IPS-15b (cell line): Measurements from ENCODE around the gene SPNS2.

Experiments
- H3K27me3 ChIP-seq: one replicate; pipeline ENCODE4 v1.6.1; 2013; ENCODE audit warnings: low read length; ENCODE audit not compliant: control insufficient read depth, insufficient read depth
- H3K36me3 ChIP-seq: one replicate; pipeline ENCODE4 v1.6.1; 2013; ENCODE audit warnings: low read length; ENCODE audit not compliant: control insufficient read depth, insufficient read depth
- H3K4me1 ChIP-seq: one replicate; pipeline ENCODE4 v1.6.1; 2013; ENCODE audit warnings: mild to moderate bottlenecking, low read length; ENCODE audit not compliant: control insufficient read depth, insufficient read depth
- H3K4me3 ChIP-seq: one replicate; pipeline ENCODE4 v1.5.1; 2013; ENCODE audit warnings: low read depth, low read length
- H3K9ac ChIP-seq: one replicate; pipeline ENCODE4 v1.6.1; 2013; ENCODE audit warnings: low read depth, mild to moderate bottlenecking, low read length
- H3K9me3 ChIP-seq: one replicate; pipeline ENCODE4 v1.6.1; 2013; ENCODE audit warnings: mild to moderate bottlenecking, low read length; ENCODE audit not compliant: control insufficient read depth, insufficient read depth

The SPNS2 gene

DNA sequence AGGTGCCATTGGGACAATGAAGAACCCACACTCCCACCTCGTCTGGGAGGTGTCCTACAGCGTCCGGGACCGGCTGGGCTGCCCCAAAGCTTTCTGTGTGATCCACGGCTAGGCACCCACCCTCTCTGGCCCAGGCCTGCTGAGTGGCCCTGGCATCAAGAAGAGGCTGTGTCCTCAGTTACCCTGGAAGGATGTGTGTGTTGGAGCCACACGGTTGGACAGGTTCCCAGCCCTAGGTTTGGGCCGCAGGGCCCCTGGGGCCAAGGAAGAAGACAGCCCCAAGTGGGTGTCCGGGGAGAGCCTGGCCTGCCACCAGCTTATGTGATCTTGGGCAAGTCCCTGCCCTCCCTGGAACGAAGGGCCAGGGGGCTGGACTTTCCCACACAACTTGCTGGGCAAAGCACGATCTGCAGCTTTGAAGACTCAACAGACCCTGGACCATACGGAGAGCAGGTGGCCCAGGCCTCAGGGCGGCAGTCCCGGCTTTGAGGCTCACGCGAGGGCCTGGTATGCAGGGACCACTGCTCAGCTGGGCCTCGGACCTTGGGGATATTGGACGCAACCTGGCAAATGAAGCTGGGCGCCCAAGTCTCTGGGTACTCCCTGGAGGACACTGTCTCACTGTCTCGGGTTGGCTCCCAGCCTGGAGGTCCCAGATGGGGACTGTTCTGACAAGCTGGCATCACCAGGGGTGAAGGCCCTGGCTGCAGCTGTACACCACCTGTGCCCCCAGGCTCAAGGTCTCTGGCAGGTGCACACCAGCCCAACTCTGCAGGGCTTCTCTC, 39.0 kb downstream of the SPNS2 start:
- Histone ChIP-seq H3K4me3 (no peak overlapping the region), H3K9ac (no peak overlapping the region), H3K27me3 (no peaks in the 10 kb centered on the region), H3K36me3 (peaks cover 51% of the 10 kb centered on the region), H3K4me1 (peaks cover 2% of the 10 kb centered on the region), H3K9me3 (no peaks in the 10 kb centered on the region)

DNA sequence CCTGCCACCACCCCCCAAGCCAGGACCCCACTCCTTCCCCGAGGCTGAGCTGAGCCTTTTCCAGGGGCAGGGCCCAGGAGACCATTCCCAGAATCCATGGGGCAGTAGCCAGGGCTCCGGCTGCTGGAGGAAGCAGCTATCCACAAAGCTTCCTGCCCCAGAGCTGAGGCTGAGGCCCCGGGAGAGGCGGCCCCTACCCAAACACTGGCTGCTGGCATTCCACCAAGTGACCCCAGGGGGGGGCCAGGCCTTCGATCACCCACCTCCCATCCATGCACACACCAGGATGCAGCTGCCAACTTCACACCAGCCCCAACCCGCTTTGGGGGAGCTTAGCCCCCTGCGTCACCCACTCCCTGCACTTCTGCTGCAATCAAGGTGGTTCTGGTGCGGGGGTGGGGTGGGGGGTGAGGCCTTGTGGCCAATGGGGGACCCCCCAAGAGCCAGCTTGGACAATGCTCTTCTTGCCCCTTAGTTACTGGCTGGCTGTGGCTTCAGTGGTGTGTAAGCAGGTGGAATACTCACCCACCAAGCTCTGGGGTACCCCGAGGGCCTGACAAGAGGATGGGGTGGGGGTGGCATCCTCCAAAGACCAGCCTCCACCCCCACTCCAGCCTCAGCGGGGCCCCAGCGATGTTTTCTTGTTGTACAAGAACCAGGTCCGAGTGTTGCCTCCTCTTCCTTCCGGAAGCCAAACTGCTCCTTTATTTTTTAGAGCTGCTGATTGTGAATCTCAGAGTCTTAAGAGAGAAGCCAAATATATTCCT, 39.7 kb downstream of the SPNS2 start:
- Histone ChIP-seq H3K4me1 (peaks cover 2% of the 10 kb centered on the region), H3K4me3 (no peak overlapping the region), H3K27me3 (no peaks in the 10 kb centered on the region), H3K9ac (no peak overlapping the region), H3K9me3 (no peaks in the 10 kb centered on the region), H3K36me3 (peaks cover 58% of the 10 kb centered on the region)

DNA sequence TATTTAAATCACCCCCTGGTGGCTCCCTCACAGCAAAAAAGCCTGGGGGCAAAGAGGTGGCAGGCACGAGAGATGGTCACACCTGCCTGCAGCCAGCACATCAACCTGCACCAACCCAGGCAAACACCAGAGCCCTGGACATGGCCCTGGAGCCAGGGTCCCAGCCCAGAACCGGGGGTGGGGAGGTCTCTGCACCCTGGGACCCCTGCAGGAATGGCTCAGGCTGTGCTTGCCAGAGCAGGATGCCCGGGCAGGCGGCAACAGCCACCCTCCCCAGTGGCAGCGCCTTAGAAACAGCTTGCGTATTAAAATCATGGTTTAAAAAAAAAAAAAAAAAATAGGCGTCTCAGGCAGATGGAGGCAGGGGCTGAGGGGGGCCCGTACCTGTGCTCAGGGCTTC, 40.3 kb downstream of the SPNS2 start:
- H3K9me3 ChIP-seq: no peaks in the 10 kb centered on the region
- H3K27me3 ChIP-seq: no peaks in the 10 kb centered on the region
- no peak overlapping the region for H3K4me3 ChIP-seq
- H3K36me3 ChIP-seq: peaks cover 65% of the 10 kb centered on the region
- peaks cover 2% of the 10 kb centered on the region for H3K4me1 ChIP-seq
- H3K9ac ChIP-seq: no peak overlapping the region

DNA sequence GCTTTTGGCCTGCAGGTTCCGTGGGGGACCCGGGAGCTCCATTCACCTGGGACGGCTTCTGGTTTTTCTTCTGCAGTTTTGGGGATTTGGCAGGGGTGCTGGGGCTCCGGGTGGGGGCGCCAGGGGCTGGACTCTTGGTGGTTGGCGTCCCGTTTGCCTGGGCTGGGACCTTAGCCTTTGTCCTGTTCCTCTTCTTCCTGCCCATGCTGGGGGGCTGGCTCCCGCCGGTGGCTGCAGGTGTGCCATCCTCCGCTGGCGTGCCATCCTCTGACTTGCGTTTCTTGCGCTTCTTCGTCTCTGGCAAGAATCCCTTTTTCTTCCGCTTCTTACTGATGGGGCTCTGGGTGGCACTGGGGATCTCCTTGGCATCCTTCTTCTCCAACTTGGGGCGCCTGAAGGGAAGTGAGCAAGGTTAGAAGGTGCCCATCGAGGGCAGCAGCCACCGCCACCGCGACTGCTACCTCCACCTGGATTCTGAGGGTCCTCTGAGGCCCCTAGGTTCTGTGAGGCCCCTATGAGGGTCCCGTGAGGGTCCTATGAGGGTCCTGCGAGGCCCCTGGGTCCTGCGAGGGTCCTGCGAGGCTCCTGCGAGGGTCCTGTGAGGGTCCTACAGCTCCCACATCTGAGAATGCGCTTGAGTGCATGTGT, 41.0 kb downstream of the SPNS2 start:
- H3K27me3 ChIP-seq: no peaks in the 10 kb centered on the region
- H3K4me3 ChIP-seq: no peak overlapping the region
- no peak overlapping the region for H3K9ac ChIP-seq
- peaks cover 71% of the 10 kb centered on the region for H3K36me3 ChIP-seq
- H3K4me1 ChIP-seq: peaks cover 2% of the 10 kb centered on the region
- no peaks in the 10 kb centered on the region for H3K9me3 ChIP-seq

DNA sequence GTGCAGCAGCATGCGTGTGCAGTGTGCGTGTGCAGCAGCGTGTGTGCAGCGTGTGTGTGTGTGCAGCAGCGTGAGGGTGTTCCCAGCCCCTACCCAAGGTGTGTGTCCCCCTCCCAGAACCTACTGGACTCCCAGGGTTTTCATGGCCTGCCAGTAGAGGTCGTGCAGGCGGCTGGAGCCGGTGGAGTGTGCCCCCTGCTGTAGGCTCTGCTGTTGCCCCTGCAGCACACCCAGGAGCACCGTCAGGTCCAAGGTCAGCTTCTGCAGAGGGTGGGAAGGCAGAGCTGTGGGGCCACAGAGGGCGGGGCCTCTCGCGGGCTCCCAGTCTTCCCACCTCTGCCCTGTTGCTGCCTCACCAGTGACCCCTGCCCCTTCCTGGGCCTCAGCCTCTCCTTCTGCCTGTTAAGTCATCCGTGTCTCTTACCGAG, 41.6 kb downstream of the SPNS2 start:
- H3K9ac ChIP-seq: no peak overlapping the region
- H3K4me3 ChIP-seq: no peak overlapping the region
- H3K27me3 ChIP-seq: no peaks in the 10 kb centered on the region
- H3K4me1 ChIP-seq: peaks cover 2% of the 10 kb centered on the region
- no peaks in the 10 kb centered on the region for H3K9me3 ChIP-seq
- peaks cover 76% of the 10 kb centered on the region for H3K36me3 ChIP-seq

DNA sequence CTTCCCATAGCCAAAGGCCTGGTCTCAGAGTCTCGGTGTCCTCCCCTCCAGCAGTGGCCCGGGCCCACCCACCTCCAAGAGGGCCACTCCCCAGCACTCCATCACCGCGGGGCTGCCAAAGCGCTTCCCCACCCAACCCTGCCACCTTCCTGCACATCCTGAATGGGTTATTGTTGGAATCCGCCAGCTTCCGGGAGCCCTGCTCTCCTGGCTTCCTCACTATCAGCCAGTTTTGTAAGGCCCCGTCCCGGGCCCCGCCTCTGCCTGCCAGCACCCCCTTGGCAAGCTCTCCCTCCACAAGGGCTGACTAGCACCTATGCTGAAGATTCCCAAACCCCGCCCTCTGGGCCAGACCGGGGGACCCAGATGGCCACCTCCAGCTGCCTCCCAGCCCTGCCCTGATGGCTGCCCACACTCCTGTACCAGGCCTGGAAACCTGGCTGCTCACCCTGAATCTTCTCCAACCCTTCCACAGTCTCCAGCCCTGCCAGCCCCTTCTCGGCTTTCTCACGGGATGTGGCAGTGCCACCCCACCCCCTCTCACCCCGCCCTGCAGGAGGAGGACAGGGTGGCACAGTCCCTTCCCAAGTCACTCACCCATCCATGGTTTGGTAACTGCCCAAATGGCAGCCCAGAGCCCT, 42.1 kb downstream of the SPNS2 start:
- H3K36me3 ChIP-seq: peaks cover 82% of the 10 kb centered on the region
- H3K4me1 ChIP-seq: peaks cover 2% of the 10 kb centered on the region
- H3K27me3 ChIP-seq: no peaks in the 10 kb centered on the region
- no peaks in the 10 kb centered on the region for H3K9me3 ChIP-seq
- H3K9ac ChIP-seq: no peak overlapping the region
- no peak overlapping the region for H3K4me3 ChIP-seq

DNA sequence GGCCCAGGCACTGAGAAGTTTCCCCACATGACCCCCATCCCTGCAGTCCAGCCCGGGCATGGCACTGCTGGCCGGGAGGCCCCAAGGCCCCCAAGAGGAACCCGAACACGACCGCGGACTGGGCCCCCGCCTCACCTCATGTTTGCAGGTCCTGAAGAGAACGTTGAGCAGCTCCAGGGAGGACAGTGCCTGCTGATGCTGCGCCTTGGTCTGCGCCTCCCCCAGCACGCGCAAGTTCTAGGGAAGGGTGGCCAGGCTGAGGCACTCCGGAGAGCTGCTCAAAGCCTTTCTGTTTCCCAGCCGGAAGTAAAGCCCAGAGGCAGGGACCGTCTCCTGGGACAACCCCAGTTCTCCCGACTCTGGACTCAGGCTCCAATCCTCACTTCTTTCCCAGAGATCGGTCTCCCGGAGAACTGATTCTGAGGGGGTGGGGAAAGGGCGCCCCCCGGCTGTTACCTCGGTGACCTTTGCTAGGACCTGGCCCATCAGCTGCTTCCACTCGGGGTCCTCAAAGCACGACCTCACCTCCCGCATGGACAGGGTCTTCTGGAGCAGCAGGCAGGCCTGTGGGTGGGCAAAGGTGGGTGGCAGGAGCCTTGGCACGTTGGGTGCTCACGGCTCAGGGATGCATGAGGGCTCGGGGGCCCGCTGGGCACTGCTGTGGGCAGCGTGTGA, 42.8 kb downstream of the SPNS2 start:
- Histone ChIP-seq H3K4me3 (no peak overlapping the region), H3K4me1 (peaks cover 2% of the 10 kb centered on the region), H3K36me3 (peaks cover 84% of the 10 kb centered on the region), H3K9ac (no peak overlapping the region), H3K27me3 (no peaks in the 10 kb centered on the region), H3K9me3 (no peaks in the 10 kb centered on the region)

DNA sequence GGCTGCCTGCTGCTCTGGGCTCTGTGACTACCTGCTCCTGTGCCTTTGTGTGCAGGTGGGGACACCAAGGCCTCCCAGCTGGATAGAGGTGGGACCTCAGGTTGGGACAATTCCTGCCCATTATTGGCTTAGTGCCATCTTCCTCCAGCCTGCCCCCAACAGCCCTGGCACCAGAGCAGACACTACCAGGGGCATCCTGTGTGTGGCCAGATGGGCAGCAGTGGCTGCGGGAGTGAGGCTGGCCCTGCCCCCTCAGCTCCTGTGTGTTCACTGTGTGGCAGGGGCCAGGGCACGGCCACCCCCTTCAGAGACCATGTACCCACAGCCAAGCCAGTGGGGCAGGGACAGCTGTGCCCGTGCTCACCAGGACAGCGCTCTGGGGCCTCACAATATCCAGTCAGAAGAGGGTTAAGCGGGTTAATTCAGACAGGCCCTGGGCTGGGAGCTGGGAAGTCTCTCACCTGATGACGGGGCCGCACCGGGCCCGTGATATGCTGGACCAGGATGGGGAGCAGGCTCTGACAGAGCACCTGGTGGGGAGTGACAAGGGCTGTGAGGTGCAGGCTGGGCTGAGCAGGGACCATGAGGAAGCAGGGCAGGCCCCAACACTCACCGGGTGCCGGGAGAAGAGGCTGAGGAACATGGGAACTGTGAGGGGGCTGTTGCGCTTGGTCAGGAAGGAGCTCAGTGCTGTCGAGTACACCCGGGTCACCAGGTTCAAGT, 43.5 kb downstream of the SPNS2 start:
- H3K4me3 ChIP-seq: no peak overlapping the region
- no peaks in the 10 kb centered on the region for H3K4me1 ChIP-seq
- H3K9ac ChIP-seq: no peak overlapping the region
- peaks cover 90% of the 10 kb centered on the region for H3K36me3 ChIP-seq
- H3K27me3 ChIP-seq: no peaks in the 10 kb centered on the region
- H3K9me3 ChIP-seq: no peaks in the 10 kb centered on the region

DNA sequence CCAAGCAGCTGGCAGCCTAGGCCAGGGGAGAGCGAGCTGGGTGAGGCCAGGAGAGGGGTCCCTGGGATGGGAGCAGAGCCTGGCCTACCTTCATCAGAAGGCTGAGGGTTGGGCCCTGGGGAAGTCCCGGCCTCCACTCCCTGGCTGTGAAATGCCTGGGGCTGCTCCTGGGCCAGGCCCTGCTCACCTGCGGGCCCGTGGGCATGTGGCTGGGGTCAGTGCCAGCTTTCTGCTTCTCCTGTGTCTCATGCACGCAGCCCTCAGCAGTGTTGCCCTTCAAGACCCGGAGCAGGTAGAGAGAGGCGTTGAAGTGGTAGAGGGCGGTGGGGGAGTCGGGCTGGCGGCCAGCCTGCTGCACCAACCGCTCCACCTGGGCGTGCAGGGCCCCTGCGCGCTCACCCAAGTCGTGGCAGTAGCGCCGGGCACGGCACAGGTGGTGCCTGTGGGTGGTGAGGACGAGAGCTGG, 44.1 kb downstream of the SPNS2 start:
- Histone ChIP-seq H3K9ac (no peak overlapping the region), H3K4me3 (no peak overlapping the region), H3K9me3 (no peaks in the 10 kb centered on the region), H3K36me3 (peaks cover 91% of the 10 kb centered on the region), H3K27me3 (no peaks in the 10 kb centered on the region), H3K4me1 (no peaks in the 10 kb centered on the region)

DNA sequence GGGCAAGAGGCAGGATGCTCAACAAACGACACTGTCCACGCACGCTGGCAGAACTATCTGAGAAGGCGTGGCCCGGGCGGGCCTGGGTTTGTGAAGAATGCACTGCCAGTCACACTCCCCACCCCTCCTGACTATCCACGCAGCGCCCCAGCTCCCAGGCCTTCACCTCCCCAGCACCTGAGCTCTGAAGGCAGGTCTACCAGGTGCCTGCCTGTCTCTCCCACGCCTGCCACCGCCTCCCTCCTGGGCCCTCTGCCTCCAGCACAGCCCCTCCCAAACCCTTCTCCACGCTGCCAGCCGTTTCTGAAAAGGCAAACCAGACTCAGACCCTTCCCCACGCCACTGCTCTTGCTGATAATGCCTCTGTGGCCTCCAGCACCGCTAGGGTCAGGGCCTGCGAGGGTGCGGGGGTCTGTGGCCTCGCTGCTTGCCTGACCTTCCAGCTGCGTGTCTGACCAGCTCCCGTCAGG, 44.9 kb downstream of the SPNS2 start:
- Histone ChIP-seq H3K9ac (no peak overlapping the region), H3K4me1 (no peaks in the 10 kb centered on the region), H3K36me3 (peaks cover 91% of the 10 kb centered on the region), H3K4me3 (no peak overlapping the region), H3K9me3 (no peaks in the 10 kb centered on the region), H3K27me3 (no peaks in the 10 kb centered on the region)
